GM21619 (cell line): ENCODE measurements around the gene FYN.

ENCODE experiments used
- ATAC-seq: cut with Tn5 transposase; IDR thresholded peaks from one replicate; pipeline ENCODE4 v1.9.1; 2021; ENCODE audit not compliant: unreplicated experiment

The FYN gene

DNA sequence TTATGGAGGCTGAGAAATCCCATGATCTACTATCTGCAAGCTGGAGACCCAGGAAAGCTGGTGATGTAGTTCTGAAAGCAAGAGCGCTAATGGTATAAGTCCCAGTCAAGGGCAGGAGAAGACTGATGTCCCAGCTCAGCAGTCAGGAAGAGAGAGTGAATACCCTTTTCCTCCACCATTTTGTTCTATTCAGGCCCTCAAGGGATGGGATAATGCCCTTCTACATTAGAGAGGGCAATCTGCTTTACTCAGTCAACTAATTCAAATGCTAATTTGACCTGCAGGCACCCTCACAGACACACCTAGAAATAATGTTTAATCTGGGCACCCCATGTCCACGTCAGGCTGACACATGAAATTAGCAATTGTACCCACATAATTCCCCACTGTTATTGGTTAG is 10.8 kb upstream of the FYN start:
- ATAC-seq = no peak

DNA sequence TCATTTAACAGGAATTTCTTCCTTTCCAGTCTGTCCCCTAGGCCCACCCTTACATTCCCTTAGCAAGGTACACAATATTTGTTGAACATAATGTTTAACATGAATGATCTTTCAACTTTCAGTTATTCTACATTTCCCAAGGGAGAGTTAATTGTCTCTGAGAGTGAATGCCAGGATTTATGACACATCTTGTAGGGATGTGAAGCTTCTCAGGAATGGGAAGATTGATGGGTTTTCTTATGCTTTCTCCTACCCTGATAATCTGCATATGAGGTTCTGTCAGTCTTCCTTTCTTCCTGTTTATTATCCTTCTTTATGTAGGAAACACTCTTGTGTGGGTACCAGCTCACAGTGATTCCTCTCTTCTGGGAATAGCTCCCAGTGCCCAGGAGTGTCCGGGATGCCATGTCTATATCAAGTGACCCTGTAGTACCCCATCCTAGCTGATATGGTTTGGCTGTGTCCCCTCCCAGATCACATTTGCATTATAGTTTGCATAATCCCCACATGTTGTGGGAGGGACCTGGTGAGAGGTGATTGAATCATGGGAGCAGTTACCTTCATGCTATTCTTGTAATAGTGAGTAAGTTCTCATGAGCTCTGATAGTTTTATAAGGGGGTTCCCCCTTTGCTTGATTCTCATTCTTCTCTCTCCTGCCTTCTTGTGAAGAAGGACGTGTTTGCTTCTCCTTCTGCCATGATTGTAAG is 7.1 kb upstream of the FYN start:
- ATAC-seq = no peak

DNA sequence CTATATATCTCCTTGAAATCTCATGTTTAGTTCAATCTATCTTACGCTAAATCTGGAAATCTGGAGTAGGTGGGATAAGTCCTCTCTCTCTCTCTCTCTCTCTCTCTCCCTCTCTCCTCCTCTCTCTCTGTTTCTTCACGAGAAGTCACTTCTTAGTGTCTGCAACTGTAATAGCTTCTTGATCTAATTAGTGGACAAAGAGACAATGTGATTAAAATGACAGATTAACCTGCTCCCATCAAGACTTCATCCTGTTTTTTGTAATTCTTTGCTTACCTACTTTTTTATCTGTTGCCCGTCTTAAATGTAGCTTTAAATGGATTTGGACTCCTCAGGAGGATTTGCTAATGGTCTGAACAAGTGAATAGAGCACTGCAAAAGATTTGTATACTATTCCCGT is 2.5 kb upstream of the FYN start:
- no peak for ATAC-seq

DNA sequence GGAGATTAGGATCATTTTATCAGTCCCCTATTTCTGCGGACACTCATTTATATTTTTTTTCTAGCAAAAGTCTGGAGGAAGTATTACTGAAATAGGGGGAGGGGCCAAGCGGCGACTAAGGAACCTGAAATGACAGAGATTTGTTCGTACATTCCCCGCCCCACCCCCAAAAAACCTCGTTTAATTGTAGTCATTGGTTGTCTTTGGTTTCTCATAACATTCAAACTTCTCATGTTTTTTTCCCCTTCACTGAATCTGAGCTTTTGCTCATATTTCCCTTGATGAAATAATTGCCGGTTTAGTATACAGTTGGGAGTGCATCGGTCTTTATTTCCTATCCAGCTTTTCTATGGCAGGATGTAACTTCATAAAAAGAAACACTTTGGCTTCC is 768 bp upstream of the FYN start:
- ATAC-seq = no peak

DNA sequence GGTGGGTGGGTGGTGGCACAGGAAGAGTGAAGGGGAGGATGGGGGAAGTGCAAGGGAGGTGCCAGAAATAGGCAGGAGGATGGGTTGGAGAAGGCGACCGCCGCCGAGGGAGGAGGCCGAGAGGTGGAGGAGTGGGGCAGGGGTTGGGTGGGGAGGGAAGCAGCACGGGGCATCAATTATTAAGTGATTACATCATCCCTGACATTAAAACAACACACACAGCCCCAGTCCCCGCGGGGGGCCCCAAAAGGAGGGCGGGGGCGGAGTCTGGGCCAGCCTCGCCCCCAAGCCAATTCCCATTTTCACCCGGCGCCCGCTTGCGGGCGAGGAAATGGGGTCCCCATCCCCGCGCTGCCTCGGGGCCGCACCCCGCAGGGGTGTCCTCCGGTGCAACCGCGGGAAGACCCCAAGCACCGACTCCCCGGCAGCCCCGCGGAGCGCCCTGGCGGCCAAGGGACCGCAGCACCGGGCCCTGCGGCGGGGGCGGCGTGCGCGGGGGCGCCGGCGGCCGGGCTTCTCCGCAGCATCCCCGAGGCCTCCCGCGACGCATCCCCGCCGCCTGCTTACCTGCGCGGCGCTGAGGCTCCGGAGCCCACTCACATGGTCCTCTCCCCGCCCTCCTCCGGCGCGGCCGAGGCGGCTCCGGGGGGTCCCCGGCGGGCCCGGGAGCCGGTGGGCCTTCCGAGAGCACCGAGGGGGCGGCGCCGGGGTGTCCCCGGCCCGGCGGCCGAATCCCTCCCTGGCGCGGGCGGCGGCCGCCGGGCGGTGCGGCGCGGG is 663 bp downstream of the FYN start:
- ATAC-seq = peak; percentile 16

DNA sequence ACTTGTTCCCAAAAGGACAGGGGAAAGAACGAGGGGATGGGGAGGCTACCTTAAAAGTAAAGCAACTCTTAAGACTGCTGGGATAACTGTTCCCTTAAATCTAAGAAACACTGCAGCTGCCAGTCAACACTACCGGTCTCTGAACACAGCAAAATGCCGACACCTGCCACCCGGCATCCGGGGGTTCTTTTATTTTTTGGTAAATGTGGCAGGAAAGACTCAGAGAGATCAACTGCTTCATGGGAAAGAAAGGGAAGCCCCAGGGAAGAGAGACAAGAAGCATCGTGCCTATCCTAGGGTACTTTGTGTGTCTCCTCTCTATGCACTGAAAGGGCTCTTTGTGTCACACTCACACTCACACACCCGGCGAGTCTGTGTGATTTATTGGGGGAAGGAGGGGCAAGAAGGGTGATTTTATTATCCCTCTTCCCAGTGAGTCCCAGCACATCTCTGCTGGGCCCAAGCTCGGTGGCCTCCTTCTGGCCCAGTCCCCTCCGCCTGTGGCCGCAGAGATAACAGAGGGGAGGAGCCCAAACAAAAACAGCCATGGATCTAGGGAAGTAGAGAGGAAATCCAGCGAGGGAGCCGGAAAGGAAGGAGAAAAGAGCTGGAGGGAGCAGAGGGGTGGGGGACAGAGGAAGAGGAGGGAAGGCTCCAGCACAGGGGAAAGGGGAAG is 1.4 kb downstream of the FYN start:
- ATAC-seq = no peak

DNA sequence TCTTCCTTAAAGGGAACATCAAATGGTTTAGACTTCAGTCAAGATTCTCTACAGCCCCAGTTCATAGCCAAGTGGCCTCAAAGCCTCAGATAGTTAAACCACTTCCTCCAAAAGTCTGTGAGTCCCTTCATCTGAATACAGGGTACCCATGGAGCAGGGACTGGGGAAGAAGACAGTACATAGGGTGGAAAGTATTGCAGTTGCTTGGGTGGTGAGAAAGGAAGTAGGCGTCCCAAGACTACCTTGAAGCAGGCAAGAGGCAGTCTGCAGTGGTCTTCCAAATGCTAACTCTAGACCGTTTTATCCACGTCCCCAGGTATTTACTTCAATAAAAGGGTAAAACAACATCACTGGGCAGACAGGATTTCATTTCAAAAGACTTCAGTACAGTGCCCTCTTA is 2.0 kb downstream of the FYN start:
- ATAC-seq = no peak

DNA sequence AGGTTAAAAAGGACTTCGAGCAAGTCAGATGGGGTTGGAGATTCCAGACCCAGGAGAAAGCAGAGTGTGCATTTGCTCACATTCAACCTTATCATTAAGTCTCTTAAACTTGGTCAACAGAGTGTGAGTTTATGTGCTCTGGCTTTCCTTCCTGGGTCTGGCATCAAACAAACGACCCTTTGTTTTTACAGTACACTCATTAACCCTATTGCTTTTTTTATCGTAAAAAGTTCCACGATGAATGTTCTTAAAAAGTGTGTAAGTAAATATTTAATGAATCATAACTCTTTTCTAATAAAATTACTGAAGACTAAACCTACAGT is 2.5 kb downstream of the FYN start:
- ATAC-seq = no peak

DNA sequence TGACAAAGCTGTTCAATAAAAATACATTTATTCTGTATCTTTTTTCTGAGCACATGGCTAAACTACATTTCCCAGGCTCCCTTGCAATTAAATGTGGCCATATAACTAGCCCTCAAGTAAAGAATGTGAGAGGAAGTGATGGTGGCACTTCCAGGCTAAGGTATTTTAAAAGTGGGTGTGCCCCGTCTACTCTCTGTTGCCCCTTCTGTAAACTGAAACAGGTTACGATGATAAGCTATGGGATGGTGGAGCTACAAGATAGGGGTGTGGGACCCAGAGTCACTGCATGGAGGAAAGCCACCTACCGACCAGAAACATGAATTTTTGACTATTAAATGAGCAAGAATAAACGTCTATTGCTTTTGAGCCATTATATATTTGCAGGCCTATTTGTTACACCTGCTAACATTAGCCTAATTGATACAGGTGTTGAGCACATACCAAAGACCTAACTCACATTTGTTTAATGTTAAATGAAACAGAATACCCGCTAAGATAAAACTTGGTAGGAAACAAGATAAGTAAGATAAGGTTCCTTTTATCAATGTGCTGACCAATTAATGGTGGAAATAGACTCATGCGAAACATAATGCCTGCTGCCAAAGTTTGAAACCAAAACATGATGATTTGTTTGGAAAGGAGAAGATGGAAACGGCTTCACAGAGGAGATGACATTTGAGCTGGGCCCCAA is 3.1 kb downstream of the FYN start:
- ATAC-seq = no peak

DNA sequence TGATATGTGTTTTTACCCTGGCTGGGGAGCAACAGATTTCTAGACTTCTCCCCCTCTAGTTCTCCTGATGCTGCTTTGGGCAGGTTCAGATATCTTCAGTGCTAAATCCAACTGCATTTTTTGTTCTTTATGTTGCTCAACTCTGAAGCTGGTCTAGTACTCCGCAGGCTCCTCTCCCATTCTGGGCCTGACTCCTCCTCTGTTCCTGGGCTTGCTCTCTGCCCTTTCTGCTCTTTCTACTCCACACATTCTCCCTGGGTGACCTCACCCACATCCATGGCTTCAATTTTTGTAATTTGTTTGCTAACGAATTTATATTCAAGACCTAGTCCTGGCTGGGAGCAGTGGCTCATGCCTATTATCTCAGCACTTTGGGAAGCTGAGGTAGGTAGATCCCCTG is 6.4 kb downstream of the FYN start:
- ATAC-seq = no peak

DNA sequence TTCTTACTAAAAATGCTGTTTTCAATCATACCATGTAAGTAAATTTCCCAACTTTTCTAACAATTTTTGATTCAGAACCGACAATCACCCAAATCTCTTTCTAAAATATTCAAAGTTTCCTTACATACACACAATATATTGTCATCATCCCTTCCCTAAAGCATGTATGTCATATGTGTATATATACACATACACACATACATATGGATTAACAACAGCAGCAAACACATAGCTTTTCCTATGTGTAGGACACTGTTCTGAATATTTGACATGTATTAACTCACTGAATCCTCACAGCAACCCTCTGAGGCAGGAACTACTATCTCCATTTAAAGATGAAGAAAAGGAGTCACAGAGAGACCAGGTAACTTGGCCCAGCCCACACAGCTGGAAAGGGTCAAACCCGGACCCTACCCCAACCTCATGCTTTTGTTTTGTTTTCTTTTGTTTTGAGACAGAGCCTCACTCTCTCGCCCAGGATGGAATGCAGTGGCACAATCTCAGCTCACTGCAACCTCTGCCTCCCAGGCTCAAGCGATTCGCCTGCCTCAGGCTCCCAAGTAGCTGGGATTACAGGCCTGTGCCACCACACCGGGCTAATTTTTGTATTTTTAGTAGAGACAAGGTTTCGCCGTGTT is 7.2 kb downstream of the FYN start:
- ATAC-seq = no peak

DNA sequence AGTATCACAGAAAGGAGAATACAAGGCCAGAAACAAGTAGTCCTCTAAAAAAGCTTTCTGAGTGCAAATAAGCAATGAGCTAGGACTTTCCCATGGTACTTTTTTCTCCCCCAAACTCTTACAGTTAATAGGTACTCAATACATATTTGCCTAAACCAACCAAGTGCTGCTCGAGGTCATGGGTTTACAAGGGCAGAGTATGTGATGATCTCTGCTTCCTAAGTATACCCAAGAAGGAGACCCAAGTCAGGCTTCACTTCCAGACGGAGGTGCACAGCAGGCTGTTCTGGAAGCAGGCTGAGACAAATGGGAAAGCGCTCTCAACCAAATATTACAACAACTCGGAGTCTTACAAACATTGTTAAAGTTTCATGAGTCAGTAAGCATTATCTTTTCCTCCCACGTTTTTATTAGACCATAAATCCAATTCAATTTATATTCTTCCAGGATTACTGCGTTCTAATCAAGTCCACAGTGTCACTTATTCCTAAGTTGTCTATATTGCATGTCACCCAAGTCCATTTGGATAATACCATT is 8.1 kb downstream of the FYN start:
- no peak for ATAC-seq

DNA sequence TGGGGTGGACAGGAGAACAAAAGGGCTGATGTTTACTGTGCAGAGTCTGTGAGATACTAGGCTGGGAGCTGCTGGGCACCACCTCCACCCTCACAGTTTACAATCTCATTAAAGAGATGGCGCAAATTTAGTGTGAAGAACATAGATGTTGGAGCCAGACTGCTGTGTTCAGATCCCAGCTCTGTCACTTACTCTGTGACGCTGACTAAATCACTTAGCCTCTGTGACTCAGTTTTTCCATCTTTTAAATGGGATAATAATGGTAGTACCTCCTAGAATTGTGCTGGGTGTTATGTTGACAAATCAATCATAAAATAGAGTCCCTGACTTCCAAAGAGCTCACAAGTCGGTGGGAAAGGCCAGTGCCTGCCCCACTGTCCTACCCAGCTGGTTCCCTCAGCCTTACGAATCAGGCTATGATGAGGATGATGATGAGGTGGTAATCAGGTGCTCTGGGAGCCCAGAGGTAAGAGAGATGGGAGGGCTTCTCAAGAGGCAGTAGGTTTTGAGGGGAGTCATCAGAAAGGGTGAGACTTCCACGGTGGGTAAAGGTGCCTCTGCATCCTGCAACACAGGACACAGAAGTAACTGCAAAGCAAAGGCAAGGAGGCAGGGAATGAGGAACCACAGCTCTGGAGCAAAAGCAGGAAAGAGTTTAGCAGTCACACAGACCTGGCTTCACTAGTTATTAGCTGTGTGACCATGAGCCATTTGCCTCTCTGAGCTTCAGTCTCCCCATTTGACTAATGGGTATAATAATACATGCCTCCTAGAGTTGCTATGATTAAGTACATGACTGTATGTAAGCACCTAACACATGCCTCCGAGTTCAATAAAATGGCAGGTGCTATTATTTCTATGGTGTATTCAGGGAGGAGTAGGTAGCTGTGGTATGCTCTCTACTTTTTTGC is 8.9 kb downstream of the FYN start:
- ATAC-seq = no peak

DNA sequence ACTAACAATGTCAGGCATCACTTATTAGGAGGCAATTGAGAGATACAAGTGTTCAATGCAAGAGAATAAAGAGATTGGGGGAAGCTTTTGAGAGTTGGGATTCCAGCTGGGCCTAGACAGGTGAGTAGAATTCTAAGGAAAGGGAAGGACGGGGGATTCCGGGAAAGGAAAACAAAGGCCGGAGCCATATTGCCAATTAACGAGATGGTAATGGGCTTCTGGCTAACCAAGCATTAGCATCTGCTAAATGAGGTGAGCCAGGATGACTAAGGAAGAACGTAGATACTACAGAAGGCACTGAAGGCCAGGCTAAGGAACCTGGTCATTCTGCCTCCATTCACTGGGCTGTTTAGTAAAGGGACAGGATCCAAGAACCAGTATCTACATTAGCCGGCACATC is 10.5 kb downstream of the FYN start:
- no peak for ATAC-seq

DNA sequence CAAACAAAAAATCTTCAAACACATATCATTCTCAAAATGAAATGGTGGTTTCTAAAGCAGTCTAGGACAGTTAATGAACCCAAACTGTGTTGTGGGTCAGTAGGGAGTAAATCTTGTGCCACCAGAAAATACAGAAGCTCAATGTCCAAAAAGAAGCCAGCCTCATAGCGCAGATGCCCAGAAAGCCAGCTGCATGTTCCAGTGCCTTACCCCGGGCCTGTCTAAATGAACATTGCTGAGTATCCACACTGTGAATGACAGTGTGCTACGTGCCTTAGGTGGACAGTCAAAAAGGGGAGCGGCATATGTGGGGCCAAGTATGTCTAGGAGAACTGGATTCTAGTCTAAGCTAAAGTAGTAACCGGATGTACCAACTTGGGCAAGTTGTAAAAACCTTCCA is 10.9 kb downstream of the FYN start:
- no peak for ATAC-seq

DNA sequence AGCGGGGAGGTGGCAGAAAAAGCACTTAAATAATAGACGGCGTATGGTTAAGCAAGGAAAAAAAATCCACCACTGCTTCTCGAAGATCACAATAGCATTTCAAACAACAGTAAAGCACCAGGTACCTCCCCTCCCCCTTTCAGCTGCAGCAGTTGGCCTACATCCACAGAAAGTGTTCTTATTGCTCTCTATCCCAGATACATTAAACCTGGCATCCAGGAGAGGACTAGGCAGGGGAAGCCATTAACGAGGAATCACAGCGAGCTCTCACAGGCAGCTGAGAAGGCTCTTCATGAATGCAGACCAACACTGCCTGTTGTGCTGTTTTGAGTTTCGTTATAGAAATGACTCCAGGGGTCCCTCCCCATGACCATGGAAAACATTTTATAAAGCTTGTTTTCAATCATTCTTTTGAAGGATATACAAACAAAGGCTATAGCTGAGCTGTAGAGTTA is 11.8 kb downstream of the FYN start:
- ATAC-seq = no peak

DNA sequence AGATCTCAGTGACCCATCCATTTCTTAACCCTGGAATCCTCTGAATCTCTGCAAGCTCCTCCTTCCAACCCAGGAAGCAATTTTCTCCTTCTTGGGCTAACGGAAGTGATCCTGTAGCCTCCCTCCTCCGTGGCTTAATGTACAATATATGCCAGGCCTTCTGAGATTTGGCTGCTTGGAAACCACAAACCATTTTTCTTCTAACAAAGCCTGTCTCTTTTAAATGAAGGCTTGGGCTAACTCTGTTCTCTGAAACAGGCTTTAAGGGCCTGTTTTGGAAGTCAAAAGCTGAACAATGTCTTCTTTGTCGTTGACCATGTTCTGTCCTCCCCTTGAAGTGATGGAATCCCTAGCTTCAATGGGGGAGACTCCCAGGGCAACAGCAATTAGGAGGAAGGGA is 14.9 kb downstream of the FYN start:
- no peak for ATAC-seq

DNA sequence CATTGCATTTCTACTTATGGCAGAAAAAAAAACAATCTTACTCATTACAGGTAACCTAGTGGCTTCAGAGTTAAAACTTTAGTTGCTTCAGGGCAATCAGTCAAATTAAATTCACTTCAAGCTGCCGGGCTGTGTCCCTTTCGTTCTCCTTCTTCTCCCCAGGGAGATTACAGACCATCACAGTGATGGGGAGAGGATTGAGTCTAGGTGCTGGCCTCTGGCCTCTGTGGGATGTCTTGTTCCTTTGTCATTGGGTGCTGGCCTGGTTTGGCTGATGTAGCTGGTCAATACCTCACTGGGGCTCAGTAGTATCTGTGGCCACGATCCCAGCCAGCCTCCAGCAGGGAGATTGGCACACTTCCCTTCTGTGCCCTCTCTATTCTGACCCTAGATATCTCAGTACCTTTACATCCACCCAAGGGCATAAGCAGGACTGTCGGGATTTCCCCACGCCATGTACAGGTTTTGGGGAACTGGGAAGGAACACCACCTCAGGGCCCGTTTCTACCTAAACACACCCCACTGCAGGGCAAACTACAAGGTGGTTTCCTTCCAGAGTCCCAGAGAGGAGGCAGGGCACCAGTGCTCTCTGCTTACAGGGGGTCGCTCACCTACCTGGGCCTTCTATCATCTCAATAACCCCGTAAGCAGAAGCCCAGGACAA is 15.4 kb downstream of the FYN start:
- ATAC-seq = no peak

DNA sequence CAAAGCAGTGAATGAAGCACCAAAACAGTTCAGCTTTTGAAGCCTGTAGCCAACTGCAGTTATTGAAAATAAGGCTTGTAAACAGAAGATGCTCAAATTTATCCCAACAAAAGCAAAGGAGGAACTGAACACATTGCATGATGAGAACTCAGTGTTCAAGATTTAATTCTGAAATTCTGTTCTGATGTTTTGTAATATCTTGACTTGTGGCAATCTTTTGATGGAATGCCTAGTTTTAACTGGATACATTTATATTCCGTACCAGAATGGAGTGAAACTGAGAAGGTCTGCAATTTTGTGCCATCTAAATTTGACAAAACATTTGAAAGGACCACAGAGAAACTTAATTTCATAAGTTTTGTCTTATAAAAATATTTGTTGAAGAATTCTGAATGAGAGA is 17.5 kb downstream of the FYN start:
- no peak for ATAC-seq
